Effector memory CD8-positive, alpha-beta T cell (primary cell): ENCODE data around the gene PNPLA5.

Source experiments
- ATAC-seq: fragments of 150-1000 bp; cut with Tn5 transposase; replicated peaks from 2 replicates; pipeline ENCODE4 v1.10.0; 2021; ENCODE audit warnings: mild to moderate bottlenecking, moderate library complexity
- DNase-seq, 3 experiments: peaks; one replicate each; pipeline ENCODE4 v3.0.0; 2021
- H3K27ac Mint-ChIP-seq, 2 donors: one replicate each; pipeline ENCODE4 v1.8.0; 2022; ENCODE audit warnings: mild to moderate bottlenecking in 2 of 2, mixed read lengths in 2 of 2, moderate library complexity in 2 of 2
- H3K27me3 Mint-ChIP-seq, 2 donors: one replicate each; pipeline ENCODE4 v1.8.0; 2022; ENCODE audit warnings: mixed read lengths in 2 of 2
- H3K36me3 Mint-ChIP-seq: one replicate; pipeline ENCODE4 v1.8.0; 2022; ENCODE audit warnings: mild to moderate bottlenecking, moderate library complexity, mixed read lengths; ENCODE audit not compliant: insufficient read depth
- H3K4me1 Mint-ChIP-seq, 2 donors: one replicate each; pipeline ENCODE4 v1.8.0; 2022; ENCODE audit warnings: low read depth in 2 of 2, mixed read lengths in 2 of 2
- H3K4me3 Mint-ChIP-seq, 2 donors: one replicate each; pipeline ENCODE4 v1.8.0; 2022; ENCODE audit warnings: mild to moderate bottlenecking in 2 of 2, mixed read lengths in 2 of 2, moderate library complexity in 2 of 2
- H3K9me3 Mint-ChIP-seq, 2 donors: one replicate each; pipeline ENCODE4 v1.8.0; 2022; ENCODE audit warnings: mixed read lengths in 2 of 2

Gene PNPLA5

DNA sequence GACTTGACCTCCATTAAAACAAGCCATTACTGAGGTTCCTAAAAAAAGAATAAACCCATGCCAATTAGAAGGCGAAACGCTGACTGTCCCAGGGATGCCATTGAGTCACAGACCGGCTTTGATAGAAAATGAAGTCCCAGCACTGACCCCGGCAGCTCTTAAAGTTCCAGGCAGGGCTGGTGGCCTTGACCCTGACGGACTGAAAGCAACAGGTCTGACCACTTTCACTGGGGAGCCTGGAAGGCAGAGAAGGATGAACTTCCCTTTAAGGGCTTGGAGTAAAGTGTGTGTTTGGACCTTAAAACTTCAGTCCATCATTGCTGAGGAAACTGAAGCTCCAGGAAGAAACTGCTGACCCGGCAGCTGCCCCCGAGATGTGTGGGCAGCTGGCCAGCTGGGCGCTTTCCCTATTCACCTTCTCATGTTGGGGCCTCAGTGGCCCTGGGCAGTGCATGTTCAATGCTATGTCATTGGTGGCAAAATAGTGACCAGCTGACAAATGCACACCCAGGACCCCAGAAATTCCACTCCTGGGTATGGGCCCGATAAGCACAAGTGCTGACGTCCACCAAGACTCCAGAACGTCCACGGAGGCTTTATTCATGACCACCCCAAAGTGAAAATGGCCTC is 60.8 kb downstream of the PNPLA5 start:
- H3K36me3 Mint-ChIP-seq, result no peaks in the 10 kb centered on the region
- peaks cover 8 to 35% of the 10 kb centered on the region in 2 donors for H3K27me3 Mint-ChIP-seq
- DNase-seq, result no peak
- no peak for ATAC-seq
- H3K27ac Mint-ChIP-seq, result no peak overlapping the region
- H3K9me3 Mint-ChIP-seq, result no peaks in the 10 kb centered on the region
- H3K4me1 Mint-ChIP-seq, result no peaks in the 10 kb centered on the region
- no peak overlapping the region for H3K4me3 Mint-ChIP-seq

DNA sequence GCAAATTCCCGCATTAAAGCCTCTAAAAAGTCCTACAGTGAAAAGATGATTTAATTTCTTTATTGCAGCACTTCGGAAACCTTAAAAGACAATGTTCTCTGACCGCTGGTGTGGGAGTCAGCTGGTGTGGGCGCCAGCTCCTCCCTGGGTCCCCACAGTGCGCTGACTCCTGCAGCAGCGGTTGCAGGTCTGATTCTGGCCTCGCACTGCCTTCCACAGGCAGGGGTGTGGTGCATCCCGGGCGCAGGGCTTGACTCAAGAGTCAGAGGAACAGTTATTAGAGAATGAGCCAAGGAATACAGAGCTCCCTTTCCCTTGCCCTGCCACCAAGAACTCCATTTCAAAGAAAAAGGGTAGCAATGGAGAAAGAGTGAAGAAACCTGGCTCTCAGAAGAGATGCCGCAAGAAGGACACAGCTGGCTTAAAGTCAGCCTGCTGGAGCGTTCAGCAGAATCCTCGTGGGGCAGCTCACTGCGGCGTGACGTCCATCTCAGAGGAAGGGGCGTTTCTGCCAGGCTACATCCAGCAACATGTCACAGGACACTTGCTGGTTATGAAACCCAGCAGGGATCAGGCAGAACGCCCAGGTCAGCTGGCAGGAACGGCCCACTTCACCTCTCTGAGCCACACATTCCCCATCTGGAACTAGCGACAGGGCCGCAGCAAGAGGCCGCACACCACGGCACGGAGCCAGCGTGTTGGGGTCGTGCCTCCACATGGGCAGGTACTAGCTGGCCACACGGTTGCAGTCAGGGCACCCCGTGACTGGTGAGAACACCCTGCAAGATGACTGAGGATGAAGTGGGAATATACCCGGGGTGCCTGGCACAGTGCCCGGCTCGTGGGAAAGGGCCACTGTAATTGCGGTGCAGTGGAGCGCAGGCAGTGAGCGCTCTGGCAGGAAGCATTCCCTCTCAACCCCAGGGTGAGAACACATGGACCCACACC is 61.6 kb downstream of the PNPLA5 start:
- no peaks in the 10 kb centered on the region for H3K4me1 Mint-ChIP-seq
- no peaks in the 10 kb centered on the region for H3K9me3 Mint-ChIP-seq
- H3K27me3 Mint-ChIP-seq, result peaks cover 10 to 35% of the 10 kb centered on the region in 2 donors
- H3K4me3 Mint-ChIP-seq, result no peak overlapping the region
- no peak for ATAC-seq
- H3K27ac Mint-ChIP-seq, result no peak overlapping the region
- no peak for DNase-seq
- no peaks in the 10 kb centered on the region for H3K36me3 Mint-ChIP-seq
